Esophagus squamous epithelium (tissue), 4 donors: Measurements from ENCODE around the gene NUP210L.
"Not testable (repeated sequence)": the region's sequence is repeated elsewhere in the genome, so short reads cannot be mapped to it uniquely, and the experiment has no call there.

Experiments
- CTCF ChIP-seq, 6 experiments: fragments of 450-650 bp in 4 of 6; fragments of 200-600 bp in 2 of 6; sonication (generic) in 2 of 6; IDR thresholded peaks; one replicate each; pipeline ENCODE4 v1.5.1; 2016 to 2019; ENCODE audit warnings: antibody characterized with exemption in 6 of 6, mild to moderate bottlenecking in 4 of 6, moderate library complexity in 4 of 6
- POLR2A ChIP-seq, 4 donors: fragments of 450-650 bp; IDR thresholded peaks; one replicate each; pipeline ENCODE4 v1.6.1; 2017; ENCODE audit warnings: antibody characterized with exemption in 4 of 4, mild to moderate bottlenecking in 4 of 4, moderate library complexity in 3 of 4

- not testable (repeated sequence) for TF ChIP-seq CTCF, POLR2A (IDR thresholded peaks at IDR 0.05)
These were observed 158.0 kb downstream of the NUP210L start for GRCh38 chr1:153996882-153997281.
